HG03060 (cell line): ENCODE measurements around the gene ATXN1.
"Not testable (repeated sequence)": the region's sequence is repeated elsewhere in the genome, so short reads cannot be mapped to it uniquely, and the experiment has no call there.

ENCODE experiments used
- ATAC-seq: cut with Tn5 transposase; IDR thresholded peaks from one replicate; pipeline ENCODE4 v1.9.1; 2021; ENCODE audit warnings: low read depth, moderate number of reproducible peaks; ENCODE audit not compliant: unreplicated experiment

The ATXN1 gene

GRCh38 chr6:16630026-16630643, 131.1 kb downstream of the ATXN1 start:
- no peak for ATAC-seq

GRCh38 chr6:16628580-16628979, 132.7 kb downstream of the ATXN1 start:
- not testable (repeated sequence) for ATAC-seq

- no peak for ATAC-seq
These were observed 134.6 kb downstream of the ATXN1 start for GRCh38 chr6:16626650-16627049.

- ATAC-seq: no peak
These were observed 135.7 kb downstream of the ATXN1 start for GRCh38 chr6:16625291-16626265.

GRCh38 chr6:16624636-16625290, 136.5 kb downstream of the ATXN1 start:
- no peak for ATAC-seq

- ATAC-seq: no peak
These were observed 137.5 kb downstream of the ATXN1 start for GRCh38 chr6:16623731-16624130.

DNA sequence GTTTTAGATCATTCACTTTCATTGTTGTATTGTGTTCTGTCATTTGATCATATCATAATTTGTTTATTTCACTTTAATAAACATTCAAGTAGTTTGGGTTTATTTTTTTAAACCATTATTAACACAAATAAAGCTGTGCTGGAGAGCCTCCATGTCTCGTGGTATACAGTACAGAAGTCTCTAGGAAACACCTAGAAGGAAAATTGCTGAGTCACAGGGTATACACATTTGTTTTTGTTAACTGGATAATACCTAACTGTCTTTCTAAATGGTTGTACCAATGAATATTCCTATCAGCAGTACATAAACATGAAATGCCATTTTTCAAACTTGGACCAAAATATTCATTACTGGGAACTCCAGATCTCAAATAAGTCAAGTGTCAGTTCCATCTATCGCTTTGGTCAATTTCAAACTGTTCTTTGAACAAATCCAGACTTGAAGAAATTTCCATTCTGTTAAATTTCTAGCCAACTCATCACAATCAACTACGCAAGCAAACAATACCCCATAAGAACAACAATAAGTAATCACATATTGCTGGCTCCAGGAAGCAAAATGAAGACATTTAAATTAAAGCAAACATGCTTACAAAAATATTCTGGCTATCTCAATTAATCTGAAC, 138.1 kb downstream of the ATXN1 start:
- ATAC-seq: no peak

DNA sequence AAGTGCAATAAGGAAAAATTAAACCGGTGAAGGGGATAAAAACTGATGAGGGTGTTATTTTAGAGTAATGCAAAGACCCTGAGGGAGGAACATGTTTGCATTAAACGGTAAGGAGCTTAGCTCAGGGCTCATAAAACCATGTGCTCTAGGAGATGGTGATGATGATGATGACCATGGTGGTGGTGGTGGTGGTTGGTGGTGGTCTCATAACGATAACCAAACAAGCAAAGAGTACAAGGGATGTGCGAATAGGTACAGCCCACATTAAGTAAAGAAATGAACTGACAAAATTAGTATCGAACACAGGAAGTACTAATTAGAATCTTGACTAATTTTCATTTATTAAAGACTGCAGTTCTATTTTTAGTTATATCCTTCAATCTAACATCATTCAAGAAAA, 139.1 kb downstream of the ATXN1 start:
- ATAC-seq: no peak

GRCh38 chr6:16621002-16621401, 140.3 kb downstream of the ATXN1 start:
- ATAC-seq: no peak

GRCh38 chr6:16619777-16620176, 141.5 kb downstream of the ATXN1 start:
- no peak for ATAC-seq

DNA sequence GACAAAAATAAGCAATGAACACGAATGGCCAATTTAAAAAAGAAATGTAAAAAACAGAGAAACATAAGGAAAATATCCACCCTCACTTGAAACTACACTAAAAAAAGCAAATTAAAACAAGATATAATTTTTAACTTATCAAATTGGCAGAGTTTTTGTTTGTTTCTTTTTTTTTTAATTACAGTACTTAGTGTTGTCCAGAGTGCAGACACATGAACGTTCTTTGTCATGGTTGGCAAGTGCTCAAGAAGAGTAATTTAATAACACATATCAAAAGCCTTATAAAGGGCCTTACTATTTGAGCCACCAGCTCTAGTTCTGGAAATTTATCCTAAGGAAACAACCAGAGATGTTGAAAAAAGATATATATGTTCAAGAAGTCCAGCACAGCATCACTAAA, 142.3 kb downstream of the ATXN1 start:
- no peak for ATAC-seq

GRCh38 chr6:16615215-16615614, 146.0 kb downstream of the ATXN1 start:
- not testable (repeated sequence) for ATAC-seq

- not testable (repeated sequence) for ATAC-seq
These were observed 147.1 kb downstream of the ATXN1 start for GRCh38 chr6:16614143-16614542.

- not testable (repeated sequence) for ATAC-seq
These were observed 147.8 kb downstream of the ATXN1 start for GRCh38 chr6:16613504-16613903.

- no peak for ATAC-seq
These were observed 152.8 kb downstream of the ATXN1 start for GRCh38 chr6:16608444-16608843.

- peak; percentile 72 for ATAC-seq
These were observed 159.2 kb downstream of the ATXN1 start for GRCh38 chr6:16602035-16602434.

DNA sequence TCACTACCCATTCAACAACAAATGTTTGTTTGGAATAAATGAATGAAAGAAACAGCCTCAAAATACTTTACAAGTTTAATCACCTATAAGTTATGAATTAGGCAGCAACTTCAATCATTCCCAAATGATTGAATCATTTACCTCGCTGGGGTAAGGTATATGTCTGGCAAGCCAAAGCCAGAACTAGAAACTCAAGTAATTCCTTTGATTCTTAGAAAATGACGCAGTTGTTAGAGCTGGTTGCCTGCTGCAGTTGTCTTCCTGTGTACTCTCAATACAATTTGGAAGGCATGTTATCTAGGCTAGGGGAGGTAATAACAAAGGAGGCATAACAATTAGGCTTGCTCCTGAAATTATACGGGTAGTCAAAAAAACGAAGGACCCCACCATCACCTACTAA, 160.6 kb downstream of the ATXN1 start:
- ATAC-seq: no peak

- ATAC-seq: no peak
These were observed 161.2 kb downstream of the ATXN1 start for GRCh38 chr6:16600026-16600425.

DNA sequence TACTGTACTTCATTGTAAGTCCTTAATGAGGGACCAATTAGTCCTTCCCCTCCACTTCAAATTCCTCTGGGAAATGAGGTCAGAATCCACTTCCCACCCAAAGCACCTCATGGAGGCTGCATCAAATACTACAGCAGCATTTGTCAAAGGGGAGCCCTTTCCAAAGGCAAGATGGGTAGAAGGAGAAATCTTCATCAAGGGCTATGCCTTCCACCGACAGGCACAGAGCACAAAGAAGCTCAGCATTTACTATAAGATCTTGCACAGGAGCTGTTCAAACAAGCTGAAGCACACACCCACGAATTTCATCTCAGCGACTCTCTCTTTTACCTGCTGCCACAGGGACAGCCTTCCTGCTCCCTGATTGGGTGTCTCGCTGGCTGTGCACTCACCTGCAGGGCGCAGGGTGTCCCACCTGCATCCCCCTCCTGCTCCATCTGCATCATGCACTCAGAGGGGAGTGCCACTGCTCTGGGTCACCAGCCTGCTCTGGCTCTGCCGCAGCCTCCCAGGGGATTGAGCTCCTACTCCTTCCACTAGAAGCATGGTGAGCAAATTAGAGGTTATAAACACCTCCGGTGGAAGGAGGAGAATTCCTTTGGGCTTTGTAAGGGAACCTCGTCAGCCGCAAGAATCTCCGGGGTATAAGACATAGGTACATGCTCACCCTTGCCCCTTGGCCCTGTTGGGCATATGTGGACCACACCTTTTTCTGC, 164.5 kb downstream of the ATXN1 start:
- ATAC-seq: no peak

DNA sequence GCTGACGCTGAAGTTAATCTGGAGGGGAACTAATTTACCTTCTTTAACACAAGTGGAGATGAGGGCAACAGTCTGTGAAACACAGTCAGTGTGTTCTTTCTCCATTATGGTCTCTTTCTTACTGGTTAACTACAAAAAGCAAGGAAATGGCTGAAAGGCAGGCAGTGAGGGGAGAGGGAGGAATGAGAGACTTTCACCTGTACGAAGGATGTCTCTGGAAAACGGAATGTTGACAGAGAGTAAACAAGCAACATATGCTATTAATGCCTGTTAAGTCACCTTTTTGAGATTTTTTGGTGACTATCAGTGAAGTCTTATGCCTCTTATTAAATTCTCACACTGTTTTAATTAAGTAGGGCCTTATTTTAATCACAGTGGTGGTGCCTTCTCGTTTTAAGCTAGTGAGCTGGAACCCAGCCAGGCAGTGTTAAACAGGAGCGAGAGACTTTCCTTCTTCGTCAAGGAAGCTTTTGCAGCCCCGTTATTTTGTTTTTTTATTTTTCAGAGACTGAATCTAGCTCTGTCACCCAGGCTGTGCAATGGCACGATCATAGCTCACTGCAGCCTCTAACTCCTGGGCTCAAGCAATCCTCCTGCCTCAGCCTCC, 165.6 kb downstream of the ATXN1 start:
- ATAC-seq: no peak
